A549 (cell line): ENCODE measurements around the gene CDT1. TPM values are rescaled to one million over a fixed set of nuclear protein-coding genes. Genes with fewer than 3 reads are reported as not detected.
A peak's percentile ranks its signal among the peaks of the same experiment; 100 is the strongest.
"Not testable (repeated sequence)": the region's sequence is repeated elsewhere in the genome, so short reads cannot be mapped to it uniquely, and the experiment has no call there.

Experiments
- ATAC-seq, 2 experiments: fragments of 200-7000 bp in 1 of 2; fragments of >200 bp in 1 of 2; cut with Nextera tagmentation in 1 of 2; cut with Tn5 transposase in 1 of 2; 3 replicates each; pipeline versions ENCODE4 v1.8.0 to v1.9.1; 2018 to 2020; ENCODE audit warnings: mild to moderate bottlenecking in 1 of 2, moderate library complexity in 1 of 2
- CTCF ChIA-PET: fragments of 300-600 bp; sonication (Branson Sonifier 250); formaldehyde crosslinking; extraction: SDS; loops from one replicate; lab custom pipeline; 2021; ENCODE audit warnings: antibody characterized with exemption, inconsistent platforms; lab: Yijun Ruan, JAX
- POLR2A ChIA-PET: fragments of 350-600 bp; formaldehyde crosslinking; extraction: SDS; loops from one replicate; lab custom pipeline; 2021; ENCODE audit warnings: antibody characterized with exemption, inconsistent platforms; lab: Yijun Ruan, JAX
- DNase-seq, 2 experiments: peaks; one replicate each; pipeline versions ENCODE4 v3.0.0 to v3.0.0-alpha.2; 2011 to 2016; ENCODE audit warnings: low read depth in 1 of 2, low spot score in 1 of 2
- FAIRE-seq: peaks from 2 replicates; lab custom pipeline; 2011; peaks lifted over from hg19 to GRCh38; lab: Jason Lieb, UNC
- H3K27ac ChIP-seq, 2 experiments: fragments of >200 bp; sonication (Bioruptor Twin); formaldehyde crosslinking; 3 replicates each; pipeline ENCODE4 v1.5.1; 2016 to 2017
- H3K4me1 ChIP-seq: fragments of >200 bp; sonication (Bioruptor Twin); formaldehyde crosslinking; 3 replicates; pipeline ENCODE4 v1.6.1; 2016
- H3K4me2 ChIP-seq: fragments of >200 bp; sonication (Bioruptor Twin); formaldehyde crosslinking; 3 replicates; pipeline ENCODE4 v1.6.1; 2016
- H3K4me3 ChIP-seq: fragments of >200 bp; sonication (Bioruptor Twin); formaldehyde crosslinking; 3 replicates; pipeline ENCODE4 v1.5.1; 2016
- H3K9me3 ChIP-seq: fragments of >200 bp; sonication (Bioruptor Twin); formaldehyde crosslinking; 3 replicates; pipeline ENCODE4 v1.6.1; 2016
- CBX2 ChIP-seq: fragments of 200-600 bp; sonication (generic); IDR thresholded peaks from 2 replicates; pipeline ENCODE4 v1.6.1; 2016; ENCODE audit warnings: low read depth, mild to moderate bottlenecking, borderline replicate concordance
- CHD4 ChIP-seq: fragments of 200-600 bp; sonication (generic); IDR thresholded peaks from 2 replicates; pipeline ENCODE4 v1.6.1; 2016; ENCODE audit warnings: antibody characterized with exemption, mild to moderate bottlenecking, borderline replicate concordance
- EHF ChIP-seq: fragments of 250-450 bp; sonication (Bioruptor Pico); IDR thresholded peaks from 2 replicates; pipeline ENCODE4 v1.5.0; 2020; ENCODE audit warnings: mild to moderate bottlenecking
- ESRRA ChIP-seq: fragments of 150-350 bp; IDR thresholded peaks from 2 replicates; pipeline ENCODE4 v1.6.1; 2014; ENCODE audit warnings: mild to moderate bottlenecking, low read length, borderline replicate concordance
- FOSB ChIP-seq: fragments of 250-450 bp; sonication (Bioruptor Pico); IDR thresholded peaks from 2 replicates; pipeline ENCODE4 v1.5.0; 2020; ENCODE audit warnings: mild to moderate bottlenecking, moderate library complexity
- FOXS1 ChIP-seq: fragments of 250-450 bp; sonication (Bioruptor Pico); IDR thresholded peaks from 2 replicates; pipeline ENCODE4 v1.5.0; 2020; ENCODE audit warnings: mild to moderate bottlenecking, moderate library complexity
- JUNB ChIP-seq: fragments of >200 bp; sonication (Bioruptor Twin); formaldehyde crosslinking; IDR thresholded peaks from 2 replicates; pipeline ENCODE4 v1.6.1; 2016
- MAFK ChIP-seq: fragments of 450-650 bp; IDR thresholded peaks from 2 replicates; pipeline ENCODE4 v1.6.1; 2014; ENCODE audit not compliant: partially characterized antibody
- MYC ChIP-seq: IDR thresholded peaks from 2 replicates; pipeline ENCODE4 v1.6.1; 2012; ENCODE audit warnings: mild to moderate bottlenecking, inconsistent platforms, low read length, improper control_type of control experiment, borderline replicate concordance
- NFE2L2 ChIP-seq: fragments of 150-350 bp; conservative IDR thresholded peaks from 2 replicates; pipeline ENCODE4 v1.6.1; 2014; ENCODE audit warnings: low read length
- NPAS2 ChIP-seq: fragments of 250-450 bp; sonication (Bioruptor Pico); IDR thresholded peaks from 2 replicates; pipeline ENCODE4 v1.8.0; 2022; ENCODE audit warnings: mild to moderate bottlenecking, moderate library complexity, borderline replicate concordance
- POLR2AphosphoS2 ChIP-seq: conservative IDR thresholded peaks from 2 replicates; pipeline ENCODE4 v1.6.1; 2012; ENCODE audit warnings: low read length, improper control_type of control experiment, inconsistent platforms
- RNF2 ChIP-seq: fragments of 200-600 bp; sonication (generic); IDR thresholded peaks from 2 replicates; pipeline ENCODE4 v1.6.1; 2016; ENCODE audit warnings: low read depth, mild to moderate bottlenecking, antibody characterized with exemption, moderate library complexity, borderline replicate concordance
- ZFP36 ChIP-seq: fragments of 450-650 bp; IDR thresholded peaks from 2 replicates; pipeline ENCODE4 v1.6.1; 2014; ENCODE audit warnings: borderline replicate concordance; ENCODE audit not compliant: partially characterized antibody
- WGBS: methylation state at CpG from one replicate; pipeline ENCODE4 v1.1.6; 2017; ENCODE audit errors: missing lambda C conversion rate; 5-methylcytosine and 5-hydroxymethylcytosine counted together
- polyA plus RNA-seq, 4 experiments: library from polyadenylated mRNA; depleted of rRNA in 3 of 4; stranded (reverse); fragments of >200 nt; fragmentation: RNase III in 1 of 4; extraction: RNeasy Plus Mini Kit Qiagen cat#74134 plus additional on column Dnase treatment in 1 of 4; gene quantifications; 2 replicates in 3 of 4; 3 replicates in 1 of 4; pipeline ENCODE4 v1.2.3, GENCODE V29; 2011 to 2017
- TF ChIP-seq, protein P1 (sequence below): IDR thresholded peaks from 2 replicates; pipeline ENCODE4 v1.6.1; 2012
- TF ChIP-seq, protein P2 (sequence below): fragments of >200 bp; sonication (Bioruptor Twin); formaldehyde crosslinking; IDR thresholded peaks from 2 replicates; pipeline ENCODE4 v1.6.1; 2016
- TF ChIP-seq, protein P3 (sequence below): fragments of >200 bp; sonication (Bioruptor Twin); formaldehyde crosslinking; IDR thresholded peaks from 3 replicates; pipeline ENCODE4 v1.6.1; 2016

The CDT1 gene
- polyA plus RNA-seq, 2 of the 4 experiments (the other 2 are of a cell fraction) = 3.8 to 16.0 TPM

DNA sequence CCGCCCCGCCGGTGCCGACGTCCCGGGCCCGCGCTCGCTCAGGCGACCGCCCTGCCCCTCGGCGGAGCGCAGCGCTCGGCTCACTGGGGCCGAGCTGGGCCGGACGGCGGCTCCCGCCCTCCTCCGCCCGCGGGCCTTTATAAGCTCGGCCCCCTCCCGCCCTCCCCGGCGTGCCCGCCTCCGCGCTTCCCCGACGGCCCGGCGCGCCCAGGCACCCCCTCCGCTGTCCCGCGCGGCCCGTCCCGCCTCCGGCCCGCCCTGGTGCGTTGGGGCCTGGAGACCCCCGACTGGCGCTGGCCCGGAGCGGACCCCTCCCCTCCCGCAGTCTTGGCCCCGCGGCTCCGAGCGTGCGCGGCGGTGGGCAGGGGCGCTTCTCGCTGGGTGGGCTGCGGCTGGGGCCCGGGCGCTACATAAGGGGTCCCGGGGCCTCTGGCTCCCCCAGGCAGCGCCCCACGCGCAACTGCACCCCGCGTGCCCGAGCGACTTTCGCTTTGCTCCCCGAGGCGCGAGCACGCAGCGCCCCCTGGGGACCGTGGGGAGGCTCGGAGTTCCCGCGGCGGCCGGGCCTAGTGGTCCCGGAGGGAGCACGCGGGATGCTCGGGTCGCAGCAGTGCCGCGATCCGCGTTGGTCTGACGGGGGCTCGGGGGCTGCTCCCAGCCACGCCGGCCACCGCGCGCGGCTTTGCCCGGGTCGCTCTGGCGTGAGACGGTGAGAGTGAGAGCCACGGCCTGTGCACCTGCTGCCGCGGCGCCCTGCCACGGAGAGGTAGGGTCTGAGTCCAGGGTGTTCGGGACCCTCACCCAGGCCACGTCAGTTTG, 18.3 kb upstream of the CDT1 start, which contains the start of gene PIEZO1 (continued):
- TF ChIP-seq, protein P1, sequence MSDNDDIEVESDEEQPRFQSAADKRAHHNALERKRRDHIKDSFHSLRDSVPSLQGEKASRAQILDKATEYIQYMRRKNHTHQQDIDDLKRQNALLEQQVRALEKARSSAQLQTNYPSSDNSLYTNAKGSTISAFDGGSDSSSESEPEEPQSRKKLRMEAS = peak; percentile 85
- TF ChIP-seq, protein P2, sequence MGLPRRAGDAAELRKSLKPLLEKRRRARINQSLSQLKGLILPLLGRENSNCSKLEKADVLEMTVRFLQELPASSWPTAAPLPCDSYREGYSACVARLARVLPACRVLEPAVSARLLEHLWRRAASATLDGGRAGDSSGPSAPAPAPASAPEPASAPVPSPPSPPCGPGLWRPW = no peak
- TF ChIP-seq CHD4 = peak; percentile 27; the same call in 1 of the 2 replicates
- TF ChIP-seq, all 56 proteins: peak for 13

DNA sequence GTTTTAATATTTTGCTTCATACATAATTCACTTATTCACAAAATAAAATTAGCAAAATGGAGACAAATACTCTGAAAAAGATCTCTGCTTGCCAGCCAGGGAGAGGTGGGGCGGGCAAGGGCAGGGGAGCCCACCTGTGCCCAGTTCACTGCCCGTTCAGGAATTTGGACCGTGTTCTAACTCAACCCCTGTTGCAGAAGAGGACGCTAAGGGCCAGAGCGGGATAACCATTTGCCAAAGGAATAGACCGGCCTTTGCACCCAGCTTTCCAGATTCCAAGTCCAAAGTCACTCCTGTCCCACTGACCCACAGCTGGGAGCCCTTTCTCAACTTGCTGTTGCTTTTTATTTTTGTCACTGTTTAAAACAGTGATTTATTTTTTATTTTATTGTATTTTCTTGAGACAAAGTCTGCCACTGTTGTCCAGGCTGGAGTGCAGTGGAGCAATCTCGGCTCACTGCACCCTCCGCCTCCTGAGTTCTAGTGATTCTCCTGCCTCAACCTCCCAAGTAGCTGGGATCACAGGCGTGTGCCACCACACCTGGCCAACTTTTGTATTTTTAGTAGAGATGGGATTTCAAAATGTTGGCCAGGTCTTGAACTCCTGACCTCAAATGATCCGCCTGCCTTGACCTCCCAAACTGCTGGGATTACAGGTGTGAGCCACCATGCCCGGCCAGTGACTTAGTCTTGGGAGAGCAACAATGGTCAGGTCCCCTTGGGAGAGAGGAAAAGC, 15.8 kb upstream of the CDT1 start:
- no peak overlapping the region for H3K4me3 ChIP-seq
- ATAC-seq (no peak), FAIRE-seq (no peak), DNase-seq (no peak)
- ChIA-PET POLR2A (no interaction called here), CTCF (interaction anchor here (0.6 to 5.6 kb wide), 4 partner anchors 11 to 1109 kb away, joined by 3 to 41 read pairs (median 6); no protein-coding TSS in a partner anchor)
- TF ChIP-seq EHF (CRISPR knock-in tag) (no peak), ESRRA (no peak), NFE2L2 (no peak), NPAS2 (CRISPR knock-in tag) (no peak), ZFP36 (no peak), JUNB (no peak), CBX2 (no peak), MAFK (no peak), FOXS1 (CRISPR knock-in tag) (no peak), RNF2 (no peak), POLR2AphosphoS2 (no peak), FOSB (CRISPR knock-in tag) (no peak), MYC (no peak)
- TF ChIP-seq, protein P3, sequence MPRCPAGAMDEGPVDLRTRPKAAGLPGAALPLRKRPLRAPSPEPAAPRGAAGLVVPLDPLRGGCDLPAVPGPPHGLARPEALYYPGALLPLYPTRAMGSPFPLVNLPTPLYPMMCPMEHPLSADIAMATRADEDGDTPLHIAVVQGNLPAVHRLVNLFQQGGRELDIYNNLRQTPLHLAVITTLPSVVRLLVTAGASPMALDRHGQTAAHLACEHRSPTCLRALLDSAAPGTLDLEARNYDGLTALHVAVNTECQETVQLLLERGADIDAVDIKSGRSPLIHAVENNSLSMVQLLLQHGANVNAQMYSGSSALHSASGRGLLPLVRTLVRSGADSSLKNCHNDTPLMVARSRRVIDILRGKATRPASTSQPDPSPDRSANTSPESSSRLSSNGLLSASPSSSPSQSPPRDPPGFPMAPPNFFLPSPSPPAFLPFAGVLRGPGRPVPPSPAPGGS = no peak
- TF ChIP-seq, protein P2 = no peak
- TF ChIP-seq, protein P1 = no peak
- no peaks in the 10 kb centered on the region for H3K9me3 ChIP-seq
- peaks cover 16% of the 10 kb centered on the region for H3K4me1 ChIP-seq
- no peak overlapping the region for H3K4me2 ChIP-seq
- no peak overlapping the region for H3K27ac ChIP-seq
- 88% methylated on average over 11 of the region's 11 CpGs for WGBS

DNA sequence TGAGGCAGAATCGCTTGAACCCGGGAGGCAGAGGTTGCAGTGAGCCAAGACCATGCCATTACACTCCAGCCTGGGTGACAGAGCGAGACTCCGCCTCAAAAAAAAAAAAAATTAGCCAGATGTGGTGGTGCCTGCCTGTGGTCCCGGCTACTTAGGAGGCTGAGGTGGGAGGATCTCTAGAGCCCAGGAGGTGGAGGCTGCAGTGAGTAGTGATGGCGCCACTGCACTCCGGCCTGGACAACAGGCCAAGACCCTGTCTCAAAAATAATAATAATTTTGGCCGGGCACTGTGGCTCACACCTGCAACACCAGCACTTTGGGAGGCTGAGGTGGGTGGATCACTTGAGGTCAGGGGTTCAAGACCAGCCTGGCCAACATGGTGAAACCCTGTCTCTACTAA, 14.8 kb upstream of the CDT1 start:
- ATAC-seq, H3K27ac ChIP-seq, H3K4me1 ChIP-seq, H3K4me3 ChIP-seq, POLR2A ChIA-PET, H3K4me2 ChIP-seq, H3K9me3 ChIP-seq, FAIRE-seq, DNase-seq: not testable (repeated sequence)
- CTCF ChIA-PET = interaction anchor here (1.0 to 5.6 kb wide), 2 partner anchors 10 to 23 kb away, joined by 4 to 41 read pairs; no protein-coding TSS in a partner anchor
- 86% methylated on average over 8 of the region's 8 CpGs for WGBS
